ENCODE results near the gene SLC6A17.
A peak's percentile ranks its signal among the peaks of the same experiment; 100 is the strongest.

Gene SLC6A17

GRCh38 chr1:110135666-110136065 is 14.6 kb upstream of the SLC6A17 start:
- no peak for DNase-seq (ENCODE audit: low read depth)

- DNase-seq (ENCODE audit: low read depth), result no peak
Measured at GRCh38 chr1:110136911-110137310, 13.4 kb upstream of the SLC6A17 start.

GRCh38 chr1:110138956-110139355 is 11.3 kb upstream of the SLC6A17 start:
- no peak for DNase-seq (ENCODE audit: low read depth)

GRCh38 chr1:110144366-110144765 is 5.9 kb upstream of the SLC6A17 start:
- no peak for DNase-seq (ENCODE audit: low read depth)

GRCh38 chr1:110148961-110149360 is 1.3 kb upstream of the SLC6A17 start:
- DNase-seq (ENCODE audit: low read depth), result no peak

GRCh38 chr1:110151175-110151669 is 928 bp downstream of the SLC6A17 start:
- DNase-seq (ENCODE audit: low read depth), result no peak

- no peak for DNase-seq (ENCODE audit: low read depth)
Measured at GRCh38 chr1:110152133-110152785, 2.0 kb downstream of the SLC6A17 start.

GRCh38 chr1:110153407-110153950 is 3.2 kb downstream of the SLC6A17 start:
- DNase-seq (ENCODE audit: low read depth), result no peak

GRCh38 chr1:110155878-110156522 is 5.7 kb downstream of the SLC6A17 start:
- DNase-seq (ENCODE audit: low read depth), result peak; percentile 18

GRCh38 chr1:110158261-110158660 is 8.0 kb downstream of the SLC6A17 start:
- no peak for DNase-seq (ENCODE audit: low read depth)

GRCh38 chr1:110159168-110159567 is 8.9 kb downstream of the SLC6A17 start:
- DNase-seq (ENCODE audit: low read depth), result no peak

GRCh38 chr1:110160538-110161100 is 10.3 kb downstream of the SLC6A17 start:
- no peak for DNase-seq (ENCODE audit: low read depth)

- DNase-seq (ENCODE audit: low read depth), result no peak
Measured at GRCh38 chr1:110161165-110161564, 10.9 kb downstream of the SLC6A17 start.

GRCh38 chr1:110161849-110162248 is 11.6 kb downstream of the SLC6A17 start:
- no peak for DNase-seq (ENCODE audit: low read depth)

- no peak for DNase-seq (ENCODE audit: low read depth)
Measured at GRCh38 chr1:110163591-110163990, 13.3 kb downstream of the SLC6A17 start.

GRCh38 chr1:110164725-110165350 is 14.5 kb downstream of the SLC6A17 start:
- DNase-seq (ENCODE audit: low read depth), result no peak

- no peak for DNase-seq (ENCODE audit: low read depth)
Measured at GRCh38 chr1:110165761-110166231, 15.5 kb downstream of the SLC6A17 start.

GRCh38 chr1:110166861-110167260 is 16.6 kb downstream of the SLC6A17 start:
- DNase-seq (ENCODE audit: low read depth), result no peak

GRCh38 chr1:110170766-110171733 is 20.8 kb downstream of the SLC6A17 start:
- DNase-seq (ENCODE audit: low read depth), result no peak

GRCh38 chr1:110172001-110172400 is 21.7 kb downstream of the SLC6A17 start:
- DNase-seq (ENCODE audit: low read depth), result no peak

GRCh38 chr1:110173466-110174105 is 23.3 kb downstream of the SLC6A17 start:
- no peak for DNase-seq (ENCODE audit: low read depth)

Data from stimulated activated CD8-positive, alpha-beta memory T cell treated with anti-CD3 and anti-CD28 coated beads, Interleukin-15, amount 100 ng/mL, for 24 hours (primary cell).